Fibroblast of the aortic adventitia (primary cell): ENCODE data around the gene DSCAML1. TPM values are rescaled to one million over a fixed set of nuclear protein-coding genes. Genes with fewer than 3 reads are reported as not detected.
"Not testable (repeated sequence)": the region's sequence is repeated elsewhere in the genome, so short reads cannot be mapped to it uniquely, and the experiment has no call there.

ENCODE experiments used
- DNase-seq: peaks from one replicate; pipeline ENCODE4 v3.0.0-alpha.2; 2010; ENCODE audit warnings: low read depth
- H3K4me3 ChIP-seq: 2 replicates; pipeline ENCODE4 v1.5.1; 2011; ENCODE audit warnings: low read depth, mild to moderate bottlenecking, control low read depth, low read length, moderate library complexity
- CTCF ChIP-seq: IDR thresholded peaks from 2 replicates; pipeline ENCODE4 v1.5.1; 2011; ENCODE audit warnings: mild to moderate bottlenecking, low read length, control low read depth, inconsistent platforms; ENCODE audit not compliant: insufficient read depth
- total RNA-seq: library from RNA; depleted of rRNA; stranded (reverse); fragments of >200 nt; gene quantifications from 2 replicates; pipeline ENCODE4 v1.2.3, GENCODE V29; 2012; ENCODE audit warnings: low replicate concordance

DSCAML1 gene
- total RNA-seq, 1 donor: not detected

- no peak overlapping the region for H3K4me3 ChIP-seq
- no peak for TF ChIP-seq CTCF
- no peak for DNase-seq
Measured at GRCh38 chr11:117410238-117410637, 386.8 kb downstream of the DSCAML1 start.

DNA sequence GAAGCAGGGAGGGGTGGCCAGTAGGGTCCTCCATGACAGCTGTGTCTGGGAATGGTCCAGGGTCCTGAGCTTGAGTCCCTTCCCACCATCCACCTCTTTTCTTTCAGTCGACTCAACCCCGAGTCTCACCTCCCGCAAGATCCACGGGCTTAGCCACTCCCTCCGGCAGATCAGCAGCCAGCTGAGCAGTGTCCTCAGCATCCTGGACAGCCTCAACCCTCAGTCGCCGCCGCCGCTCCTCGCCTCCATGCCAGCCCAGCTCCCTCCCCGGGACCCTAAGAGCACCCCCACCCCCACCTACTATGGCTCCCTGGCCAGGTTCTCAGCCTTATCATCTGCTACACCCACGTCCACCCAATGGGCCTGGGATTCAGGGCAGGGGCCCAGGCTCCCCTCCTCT lies 387.5 kb downstream of the DSCAML1 start:
- DNase-seq: no peak
- H3K4me3 ChIP-seq: no peak overlapping the region
- no peak for TF ChIP-seq CTCF

GRCh38 chr11:117408356-117408755 lies 388.7 kb downstream of the DSCAML1 start:
- H3K4me3 ChIP-seq: no peak overlapping the region
- DNase-seq: no peak
- TF ChIP-seq CTCF: no peak

DNA sequence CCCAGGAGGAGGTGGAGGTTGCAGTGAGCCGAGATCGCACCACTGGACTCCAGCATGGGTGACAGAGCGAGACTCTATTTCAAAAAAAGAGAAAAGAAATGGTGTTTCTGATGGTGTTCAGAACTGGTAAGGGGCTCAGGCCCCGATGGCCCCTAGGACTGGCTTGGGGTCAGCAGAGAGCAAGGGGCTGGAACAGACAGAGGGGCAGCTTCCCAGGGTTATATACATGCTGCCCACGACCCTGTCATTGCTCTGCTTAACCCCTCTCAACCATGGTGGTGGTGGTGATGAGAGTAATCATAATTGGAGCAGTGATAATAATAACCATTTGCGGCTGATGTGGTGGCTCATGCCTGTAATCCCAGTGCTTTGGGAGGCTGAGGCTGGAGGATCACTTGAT lies 390.0 kb downstream of the DSCAML1 start:
- H3K4me3 ChIP-seq: no peak overlapping the region
- no peak for TF ChIP-seq CTCF
- no peak for DNase-seq

- not testable (repeated sequence) for DNase-seq, H3K4me3 ChIP-seq
Measured at GRCh38 chr11:117405898-117406297, 391.1 kb downstream of the DSCAML1 start.

- DNase-seq, H3K4me3 ChIP-seq: not testable (repeated sequence)
Measured at GRCh38 chr11:117399100-117399840, 397.7 kb downstream of the DSCAML1 start.

- not testable (repeated sequence) for DNase-seq, H3K4me3 ChIP-seq
Measured at GRCh38 chr11:117398618-117399017, 398.4 kb downstream of the DSCAML1 start.

GRCh38 chr11:117396970-117397369 lies 400.0 kb downstream of the DSCAML1 start:
- no peak overlapping the region for H3K4me3 ChIP-seq
- TF ChIP-seq CTCF: no peak
- no peak for DNase-seq
